Spleen (tissue), 11 donors: Measurements from ENCODE around the gene ZNF470. TPM values are rescaled to one million over a fixed set of nuclear protein-coding genes. Genes with fewer than 3 reads are reported as not detected.

Experiments
- DNase-seq: peaks from one replicate; pipeline ENCODE4 v3.0.0-alpha.2; 2020
- H3K27ac ChIP-seq, 8 donors: fragments of 200-600 bp; sonication (generic) in 7 of 8; 1 replicate in 4 of 8; 2 replicates in 4 of 8; pipeline versions ENCODE4 v1.5.0 to v1.8.0; 2016 to 2021; ENCODE audit warnings: inconsistent platforms in 4 of 8, mild to moderate bottlenecking in 4 of 8, moderate library complexity in 1 of 8
- H3K27me3 ChIP-seq, 7 donors: fragments of 200-600 bp; sonication (generic) in 6 of 7; replicated peaks in 1 of 7; 1 replicate in 4 of 7; 2 replicates in 3 of 7; pipeline versions ENCODE4 v1.5.0 to v1.8.0; 2016 to 2021; ENCODE audit warnings: inconsistent platforms in 3 of 7, mild to moderate bottlenecking in 1 of 7
- H3K36me3 ChIP-seq, 6 donors: fragments of 200-600 bp; sonication (generic) in 5 of 6; 1 replicate in 4 of 6; 2 replicates in 2 of 6; pipeline versions ENCODE4 v1.5.0 to v1.8.0; 2016 to 2021; ENCODE audit warnings: inconsistent platforms in 2 of 6
- H3K4me1 ChIP-seq, 6 donors: fragments of 200-600 bp; sonication (generic) in 5 of 6; 1 replicate in 3 of 6; 2 replicates in 3 of 6; pipeline versions ENCODE4 v1.5.0 to v1.8.0; 2016 to 2021; ENCODE audit warnings: inconsistent platforms in 3 of 6
- H3K4me3 ChIP-seq, 8 donors: fragments of 200-600 bp; sonication (generic) in 7 of 8; 1 replicate in 4 of 8; 2 replicates in 4 of 8; pipeline versions ENCODE4 v1.5.0 to v1.8.0; 2016 to 2021; ENCODE audit warnings: inconsistent platforms in 4 of 8, mild to moderate bottlenecking in 4 of 8, moderate library complexity in 2 of 8
- H3K9me3 ChIP-seq, 8 donors: fragments of 200-600 bp; sonication (generic) in 7 of 8; 1 replicate in 4 of 8; 2 replicates in 4 of 8; pipeline versions ENCODE4 v1.5.0 to v1.8.0; 2016 to 2021; ENCODE audit warnings: inconsistent platforms in 4 of 8
- POLR2A ChIP-seq, 3 donors: fragments of 450-650 bp; IDR thresholded peaks; one replicate each; pipeline ENCODE4 v1.5.1; 2017; ENCODE audit warnings: antibody characterized with exemption in 3 of 3, mild to moderate bottlenecking in 1 of 3
- POLR2AphosphoS5 ChIP-seq, 3 donors: sonication (generic); formaldehyde crosslinking; IDR thresholded peaks; one replicate each; pipeline ENCODE4 v1.5.1; 2017; ENCODE audit warnings: antibody characterized with exemption in 3 of 3
- WGBS, 5 donors: extraction: QIAGEN DNeasy Blood & Tissue Kit in 3 of 5; methylation state at CpG; one replicate each; pipeline versions ENCODE4 v1.1.5 to v1.1.7; 2013 to 2018; 5-methylcytosine and 5-hydroxymethylcytosine counted together
- intact Hi-C: fragments of 100-400 bp; cut with DNase I; formaldehyde crosslinking; loops from one replicate; pipeline ENCODE4 v1.15.0; 2023; ENCODE audit warnings: low total_unique reads
- polyA plus RNA-seq, 3 donors: library from polyadenylated mRNA; stranded (reverse); fragments of 200-250 nt; gene quantifications; one replicate each; pipeline ENCODE4 v1.2.1, GENCODE V29; 2013
- total RNA-seq, 7 donors: library from RNA; depleted of rRNA in 3 of 7; stranded (reverse); fragments of >200 nt in 3 of 7; fragmentation: NEBNext Ultra II Directional in 4 of 7; extraction: Animal tissue kit (Norgen Biotek cat#: 25700) in 4 of 7; gene quantifications; one replicate each; pipeline versions ENCODE4 v1.1.0 to v1.2.1, GENCODE V29; 2016 to 2021
- TF ChIP-seq, protein P1 (sequence below), 11 experiments: fragments of 200-600 bp in 7 of 11; fragments of 450-650 bp in 4 of 11; sonication (generic) in 4 of 11; IDR thresholded peaks in 8 of 11; conservative IDR thresholded peaks in 3 of 11; 1 replicate in 7 of 11; 2 replicates in 4 of 11; pipeline versions ENCODE4 v1.4.0 to v1.8.0; 2016 to 2021; ENCODE audit warnings: antibody characterized with exemption in 11 of 11, inconsistent platforms in 4 of 11, mild to moderate bottlenecking in 1 of 11
- donor health status: healthy with polysubstance abuse.
- donor health status: DM: no; HTN: no; CAD: no; lungs with moderate emphysema.
- donor health status: DM: no; HTN: no; CAD: no.
- donor health status: Bipolar disorder and iron deficiency.
- donor health status: healthy.
- donor health status: DM: no; HTN: no; CAD: no.
- donor health status: DM: yes; HTN: yes; CAD: no.

The ZNF470 gene
- total and polyA plus RNA-seq, 10 donors: 2.5 to 6.1 (median 3.7) TPM

GRCh38 chr19:56617531-56617930, 50.3 kb downstream of the ZNF470 start:
- intact Hi-C loops: no loop called here
- WGBS, 5 donors: 92 to 96% (median 93%) methylated on average over 8 of the region's 8 CpGs

GRCh38 chr19:56619121-56619520, 51.9 kb downstream of the ZNF470 start:
- no peak overlapping the region for H3K4me3 ChIP-seq
- DNase-seq: no peak
- peaks cover 9 to 100% (median 100%) of the 10 kb centered on the region in 8 donors for H3K9me3 ChIP-seq
- TF ChIP-seq, protein P1, sequence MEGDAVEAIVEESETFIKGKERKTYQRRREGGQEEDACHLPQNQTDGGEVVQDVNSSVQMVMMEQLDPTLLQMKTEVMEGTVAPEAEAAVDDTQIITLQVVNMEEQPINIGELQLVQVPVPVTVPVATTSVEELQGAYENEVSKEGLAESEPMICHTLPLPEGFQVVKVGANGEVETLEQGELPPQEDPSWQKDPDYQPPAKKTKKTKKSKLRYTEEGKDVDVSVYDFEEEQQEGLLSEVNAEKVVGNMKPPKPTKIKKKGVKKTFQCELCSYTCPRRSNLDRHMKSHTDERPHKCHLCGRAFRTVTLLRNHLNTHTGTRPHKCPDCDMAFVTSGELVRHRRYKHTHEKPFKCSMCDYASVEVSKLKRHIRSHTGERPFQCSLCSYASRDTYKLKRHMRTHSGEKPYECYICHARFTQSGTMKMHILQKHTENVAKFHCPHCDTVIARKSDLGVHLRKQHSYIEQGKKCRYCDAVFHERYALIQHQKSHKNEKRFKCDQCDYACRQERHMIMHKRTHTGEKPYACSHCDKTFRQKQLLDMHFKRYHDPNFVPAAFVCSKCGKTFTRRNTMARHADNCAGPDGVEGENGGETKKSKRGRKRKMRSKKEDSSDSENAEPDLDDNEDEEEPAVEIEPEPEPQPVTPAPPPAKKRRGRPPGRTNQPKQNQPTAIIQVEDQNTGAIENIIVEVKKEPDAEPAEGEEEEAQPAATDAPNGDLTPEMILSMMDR (IDR thresholded peaks at IDR 0.05 in 8 of 11, conservative IDR thresholded peaks at IDR 0.05 in 3 of 11): no peak
- TF ChIP-seq POLR2AphosphoS5 (IDR thresholded peaks at IDR 0.05) (no peak), POLR2A (IDR thresholded peaks at IDR 0.05) (no peak)
- intact Hi-C loops: no loop called here
- no peaks in the 10 kb centered on the region for H3K4me1 ChIP-seq
- no peaks in the 10 kb centered on the region for H3K27me3 ChIP-seq
- H3K27ac ChIP-seq: no peak overlapping the region
- H3K36me3 ChIP-seq: peaks cover 0 to 99% (median 48%) of the 10 kb centered on the region in 6 donors
- 78 to 87% (median 81%) methylated on average over 8 of the region's 8 CpGs for WGBS, 5 donors

More at GRCh38 chr19:56617531-56617930, 50.3 kb downstream of the ZNF470 start:
- TF ChIP-seq, protein P1 (IDR thresholded peaks at IDR 0.05 in 8 of 11, conservative IDR thresholded peaks at IDR 0.05 in 3 of 11): no peak
- TF ChIP-seq POLR2A (IDR thresholded peaks at IDR 0.05): no peak
- TF ChIP-seq POLR2AphosphoS5 (IDR thresholded peaks at IDR 0.05): no peak
- Histone ChIP-seq H3K4me1 (no peaks in the 10 kb centered on the region), H3K4me3 (no peak overlapping the region), H3K36me3 (peaks cover 0 to 99% (median 49%) of the 10 kb centered on the region in 6 donors), H3K9me3 (peaks cover 9 to 100% (median 100%) of the 10 kb centered on the region in 8 donors), H3K27ac (no peak overlapping the region), H3K27me3 (no peaks in the 10 kb centered on the region)
- no peak for DNase-seq

GRCh38 chr19:56622374-56622773, 55.1 kb downstream of the ZNF470 start:
- H3K36me3 ChIP-seq: peaks cover 0 to 83% (median 40%) of the 10 kb centered on the region in 6 donors
- DNase-seq: no peak
- WGBS, 5 donors: 95 to 99% (median 97%) methylated on average over 34 to 37 of the region's 37 CpGs
- peak overlapping the region in 1 of 8 donors; percentile 1 for H3K4me3 ChIP-seq
- H3K9me3 ChIP-seq: peaks cover 0 to 100% (median 100%) of the 10 kb centered on the region in 8 donors
- no peaks in the 10 kb centered on the region for H3K27me3 ChIP-seq
- TF ChIP-seq, protein P1 (IDR thresholded peaks at IDR 0.05 in 8 of 11, conservative IDR thresholded peaks at IDR 0.05 in 3 of 11): no peak
- no peak for TF ChIP-seq POLR2AphosphoS5 (IDR thresholded peaks at IDR 0.05)
- TF ChIP-seq POLR2A (IDR thresholded peaks at IDR 0.05): no peak
- H3K27ac ChIP-seq: no peak overlapping the region
- intact Hi-C loops: no loop called here
- H3K4me1 ChIP-seq: no peaks in the 10 kb centered on the region

- peaks cover 0 to 100% (median 100%) of the 10 kb centered on the region in 8 donors for H3K9me3 ChIP-seq
- no peaks in the 10 kb centered on the region for H3K4me1 ChIP-seq
- no peak for DNase-seq
- 84 to 92% (median 85%) methylated on average over 9 of the region's 9 CpGs for WGBS, 5 donors
- intact Hi-C loops: no loop called here
- H3K36me3 ChIP-seq: peaks cover 0 to 77% (median 38%) of the 10 kb centered on the region in 6 donors
- H3K27ac ChIP-seq: no peak overlapping the region
- H3K27me3 ChIP-seq: no peaks in the 10 kb centered on the region
- peak overlapping the region in 1 of 8 donors; percentile 1 for H3K4me3 ChIP-seq
- TF ChIP-seq POLR2AphosphoS5 (IDR thresholded peaks at IDR 0.05) (no peak), POLR2A (IDR thresholded peaks at IDR 0.05) (no peak)
- TF ChIP-seq, protein P1 (IDR thresholded peaks at IDR 0.05 in 8 of 11, conservative IDR thresholded peaks at IDR 0.05 in 3 of 11): no peak
Measured at GRCh38 chr19:56623006-56623405, 55.7 kb downstream of the ZNF470 start.
